Measurements from ENCODE around the gene CMSS1.

DNA sequence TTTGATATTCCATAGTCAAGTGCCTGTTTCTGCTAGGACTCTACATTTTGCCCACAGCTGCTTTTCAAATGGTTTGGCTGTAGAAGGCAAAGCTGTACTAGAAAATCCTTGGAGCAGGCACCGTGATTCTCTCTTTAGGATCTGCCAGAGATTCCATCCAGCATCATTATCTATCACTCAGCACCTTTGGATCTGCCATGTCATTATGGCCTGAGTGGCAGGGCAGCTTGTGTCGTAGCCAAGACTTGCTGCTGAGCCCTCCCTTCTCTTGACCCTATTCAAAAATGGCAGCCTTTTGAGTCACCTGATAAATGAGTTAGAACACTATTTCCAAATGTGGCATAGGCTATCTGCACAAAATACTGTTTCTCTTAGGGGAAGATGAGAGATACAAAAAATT lies 8.1 kb upstream of the CMSS1 start:
- TF ChIP-seq GLIS3 (CRISPR knock-in tag; IDR thresholded peaks at IDR 0.05), result no peak
- TF ChIP-seq BACH2 (CRISPR knock-in tag; IDR thresholded peaks at IDR 0.05; ENCODE audit: borderline replicate concordance), result no peak
- no peak for TF ChIP-seq PATZ1 (CRISPR knock-in tag; IDR thresholded peaks at IDR 0.05; ENCODE audit: borderline replicate concordance)
- TF ChIP-seq ZC3H10 (CRISPR knock-in tag; IDR thresholded peaks at IDR 0.05), result no peak
- no peak for TF ChIP-seq ZNF565 (CRISPR knock-in tag; conservative IDR thresholded peaks at IDR 0.05; ENCODE audit: low read depth)
- no peak for TF ChIP-seq ARNTL (CRISPR knock-in tag; IDR thresholded peaks at IDR 0.05; ENCODE audit: borderline replicate concordance, low read depth)
- TF ChIP-seq TSHZ2 (CRISPR knock-in tag; IDR thresholded peaks at IDR 0.05), result no peak
- no peak for TF ChIP-seq ZNF70 (CRISPR knock-in tag; IDR thresholded peaks at IDR 0.05)
- TF ChIP-seq CREB5 (CRISPR knock-in tag; IDR thresholded peaks at IDR 0.05; ENCODE audit: low read depth), result no peak
- no peak for TF ChIP-seq ZFP30 (CRISPR knock-in tag; IDR thresholded peaks at IDR 0.05)
- TF ChIP-seq PPARA (CRISPR knock-in tag; IDR thresholded peaks at IDR 0.05; ENCODE audit: borderline replicate concordance), result no peak

Data from SK-N-SH treated with all-trans-retinoic acid at 6 μM for 48 hours (cell line).